Measurements from ENCODE around the gene MOSMO. TPM values are rescaled to one million over a fixed set of nuclear protein-coding genes. Genes with fewer than 3 reads are reported as not detected.
"Not testable (repeated sequence)": the region's sequence is repeated elsewhere in the genome, so short reads cannot be mapped to it uniquely, and the experiment has no call there.

The MOSMO gene
- polyA plus RNA-seq, 3 donors, result 4.7 to 10.0 (median 9.9) TPM

DNA sequence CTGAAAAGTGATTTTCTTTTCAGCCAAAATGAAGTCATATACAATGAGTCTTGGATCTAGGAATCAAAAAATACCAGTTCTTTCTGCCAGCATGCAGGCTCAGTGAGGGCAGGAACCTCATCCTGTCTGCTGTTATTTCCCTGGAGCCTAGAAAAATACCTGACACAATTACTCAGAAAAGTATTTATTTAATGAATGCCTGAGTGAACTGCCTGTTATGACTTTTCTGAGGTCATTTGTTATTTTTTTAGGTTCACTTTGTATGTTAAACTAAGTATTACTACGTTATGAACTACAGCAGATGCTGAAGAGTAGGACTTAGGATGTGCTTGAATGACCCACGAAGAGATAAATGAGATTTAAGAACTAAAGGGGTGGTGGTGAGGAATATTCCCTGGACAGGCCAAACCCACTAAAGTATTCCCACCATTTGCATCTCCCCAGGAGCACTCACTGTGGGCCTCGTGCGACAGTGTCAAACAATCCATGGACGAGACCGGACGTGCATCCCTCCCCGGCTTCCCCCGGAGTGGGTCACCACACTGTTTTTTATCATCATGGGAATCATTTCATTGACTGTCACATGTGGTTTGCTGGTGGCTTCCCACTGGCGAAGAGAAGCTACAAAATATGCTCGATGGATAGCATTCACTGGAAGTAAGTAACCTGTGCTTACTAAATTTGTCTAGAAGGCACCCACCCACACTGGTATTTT is 67.3 kb downstream of the MOSMO start:
- 91 to 94% (median 93%) methylated on average over 11 of the region's 11 CpGs for WGBS, 3 donors
- H3K27ac ChIP-seq (ENCODE audit: low read depth, low read length), result no peak overlapping the region

DNA sequence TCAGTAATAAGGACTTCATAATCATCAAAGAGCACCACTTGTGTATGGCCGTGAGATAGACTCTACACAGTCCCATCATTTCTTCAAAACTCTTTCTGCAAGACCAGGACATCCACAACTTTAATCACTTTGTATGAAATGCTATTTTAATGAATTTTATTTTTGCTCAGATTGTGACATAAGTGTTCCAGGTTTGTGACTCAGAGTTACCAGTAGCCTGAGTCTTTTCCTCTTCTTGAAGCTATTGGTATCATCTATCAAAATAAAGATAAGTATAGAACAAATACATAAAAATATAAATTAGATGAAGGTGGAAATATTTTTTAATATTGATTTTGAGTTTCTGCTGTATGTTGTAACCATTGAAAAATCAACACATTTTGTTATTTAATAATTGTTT is 67.9 kb downstream of the MOSMO start:
- WGBS, 3 donors, result 96 to 98% (median 97%) methylated on average over 1 of the region's 1 CpG
- H3K27ac ChIP-seq (ENCODE audit: low read depth, low read length), result no peak overlapping the region

DNA sequence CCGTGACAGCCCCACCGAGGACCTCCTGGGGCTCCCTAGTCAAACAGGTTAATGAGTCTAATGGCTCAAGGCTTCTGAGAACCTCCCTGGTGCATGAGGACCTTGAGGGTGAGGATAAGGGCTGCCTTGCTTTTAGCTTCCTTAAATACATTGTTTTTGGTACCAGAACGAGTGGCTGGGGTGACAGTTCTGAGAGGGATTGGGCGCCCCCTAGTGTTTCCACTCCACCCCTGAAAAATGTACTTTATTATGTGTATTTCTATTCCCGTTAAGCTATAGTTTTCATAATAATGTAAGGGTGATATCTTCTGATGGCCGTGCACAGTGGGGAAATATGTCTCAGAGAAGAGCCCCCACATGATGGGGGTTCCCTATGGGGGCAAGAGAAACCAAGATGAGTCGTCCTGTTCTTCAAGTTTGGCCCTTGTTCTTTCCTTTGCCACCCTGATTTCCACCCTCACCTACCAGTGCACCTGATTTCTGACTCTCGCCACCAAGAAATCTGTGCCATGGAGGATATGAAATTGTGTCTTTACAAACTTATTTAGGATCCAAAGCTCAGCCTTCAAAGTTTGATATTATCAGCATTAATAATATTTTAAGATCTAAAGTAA is 69.9 kb downstream of the MOSMO start:
- 41 to 44% (median 42%) methylated on average over 8 of the region's 8 CpGs for WGBS, 3 donors
- H3K27ac ChIP-seq (ENCODE audit: low read depth, low read length), result no peak overlapping the region

DNA sequence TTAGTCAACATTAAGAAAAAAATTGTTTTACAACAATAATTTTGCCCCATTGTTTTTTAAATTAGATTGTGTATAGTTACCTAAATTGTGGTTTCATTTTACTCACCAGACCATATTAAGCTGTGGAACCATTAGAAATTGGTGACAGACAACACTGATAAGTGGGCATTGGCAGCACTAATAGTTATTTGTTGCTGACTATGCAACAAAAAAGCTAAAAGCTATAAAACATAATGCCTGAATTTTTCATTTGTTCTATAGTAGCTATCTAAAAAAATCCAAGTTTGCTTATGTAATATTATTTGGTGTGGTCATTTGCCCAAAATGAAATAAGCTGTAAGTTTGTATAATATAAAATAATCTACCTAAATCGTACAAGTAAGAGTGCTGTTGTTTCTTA is 70.7 kb downstream of the MOSMO start:
- 88 to 91% (median 89%) methylated on average over 1 of the region's 1 CpG for WGBS, 3 donors
- H3K27ac ChIP-seq (ENCODE audit: low read depth, low read length), result no peak overlapping the region

DNA sequence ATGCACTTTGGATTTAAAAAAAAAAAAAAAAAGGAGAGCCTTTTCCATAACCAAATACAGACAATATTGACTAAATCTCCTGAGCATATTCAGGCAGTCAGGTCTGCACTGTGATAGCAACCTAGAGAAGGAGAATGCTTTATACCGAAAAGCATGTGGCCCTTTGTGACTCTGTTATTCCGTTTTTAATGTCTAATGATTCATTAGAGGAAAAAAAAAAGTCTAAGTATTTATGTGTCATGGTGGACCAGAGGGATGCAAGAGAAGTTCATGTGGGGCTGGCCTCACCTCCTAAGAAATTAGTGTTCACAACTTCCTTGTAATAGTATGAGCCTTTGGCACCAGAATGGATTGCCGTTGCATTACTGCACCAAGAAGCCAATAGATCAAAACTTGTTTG is 73.1 kb downstream of the MOSMO start:
- no peak overlapping the region for H3K27ac ChIP-seq (ENCODE audit: low read depth, low read length)
- 89 to 91% (median 89%) methylated on average over 3 of the region's 3 CpGs for WGBS, 3 donors

DNA sequence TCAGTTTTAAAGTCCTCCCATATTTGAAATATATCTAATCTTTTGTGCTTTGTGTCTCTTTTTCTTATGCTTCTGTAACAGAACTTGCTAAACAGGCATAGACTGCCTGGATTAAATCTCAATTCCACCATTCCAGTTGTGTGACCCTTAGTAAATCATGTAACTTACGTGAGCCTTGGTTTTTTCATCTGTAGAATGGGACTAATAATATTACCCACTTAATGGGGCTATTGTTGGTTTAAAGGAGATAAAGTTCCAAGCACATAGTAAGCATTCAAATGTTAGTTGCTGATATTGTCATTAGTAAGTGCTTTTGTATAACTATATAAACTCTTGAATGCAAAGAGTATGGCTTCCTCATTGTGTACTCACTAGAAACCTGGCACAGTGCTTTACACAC is 78.5 kb downstream of the MOSMO start:
- 97 to 100% (median 100%) methylated on average over 1 of the region's 1 CpG for WGBS, 3 donors
- H3K27ac ChIP-seq (ENCODE audit: low read depth, low read length), result no peak overlapping the region

DNA sequence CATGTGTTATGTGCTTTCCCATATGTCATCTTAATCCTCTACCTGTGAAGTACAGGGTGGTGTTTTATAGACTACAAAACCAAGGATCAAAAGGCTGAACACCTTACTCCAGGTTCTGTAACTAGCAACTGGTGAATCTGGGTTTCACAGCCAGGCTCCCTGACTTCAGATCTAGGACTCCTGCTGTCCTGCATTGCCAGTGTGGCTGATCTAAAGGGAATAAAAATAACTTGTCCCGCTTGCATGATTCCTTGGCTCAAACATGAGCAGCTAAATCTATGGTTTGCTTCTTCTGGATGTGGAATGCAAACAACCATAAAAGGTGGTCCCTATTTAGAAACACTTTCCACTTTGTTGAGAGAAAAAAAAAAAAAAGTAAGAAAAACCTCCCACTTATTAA is 80.7 kb downstream of the MOSMO start:
- H3K27ac ChIP-seq (ENCODE audit: low read depth, low read length), result no peak overlapping the region
- WGBS, 3 donors, result 94 to 97% (median 95%) methylated on average over 1 of the region's 1 CpG

DNA sequence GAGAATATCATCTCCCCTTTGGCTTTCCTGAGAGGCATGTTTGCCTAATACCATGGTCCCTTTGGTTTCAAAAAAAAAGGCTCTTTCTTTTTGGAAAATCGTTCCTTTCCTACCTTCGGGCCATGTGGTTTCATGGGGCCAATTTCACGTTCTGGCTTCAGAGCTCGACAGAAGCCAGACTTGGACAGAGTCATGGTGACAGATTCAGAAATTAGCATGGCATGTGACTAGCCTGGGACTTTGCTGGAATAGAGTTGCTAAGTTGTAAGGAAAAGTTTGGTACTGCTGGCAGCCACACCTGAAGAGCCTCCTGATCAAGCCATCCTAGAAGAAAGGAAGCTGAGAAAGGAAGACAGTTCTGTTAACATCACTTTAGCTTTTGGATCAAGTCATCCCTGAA is 82.0 kb downstream of the MOSMO start:
- 83 to 89% (median 87%) methylated on average over 4 of the region's 4 CpGs for WGBS, 3 donors
- no peak overlapping the region for H3K27ac ChIP-seq (ENCODE audit: low read depth, low read length)

DNA sequence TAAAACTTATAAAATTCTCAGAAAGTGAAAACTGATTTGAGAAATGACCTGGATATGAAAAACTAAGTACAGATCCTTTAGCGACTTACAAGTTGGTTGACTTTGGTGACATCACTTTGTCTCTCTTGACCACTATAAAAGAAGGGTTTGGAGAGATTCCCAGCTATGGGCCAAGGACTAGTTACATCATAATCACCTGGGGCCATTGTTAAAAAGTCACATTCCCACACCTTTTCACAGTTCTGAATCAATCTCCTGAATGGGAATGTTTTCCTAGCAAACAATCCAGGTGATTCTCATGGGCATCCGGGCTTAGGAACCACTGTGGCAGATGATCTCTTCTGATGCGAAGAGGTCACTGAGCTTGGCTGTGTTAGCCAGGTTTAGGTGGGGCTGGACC is 83.8 kb downstream of the MOSMO start:
- H3K27ac ChIP-seq (ENCODE audit: low read depth, low read length), result no peak overlapping the region
- 46 to 94% (median 91%) methylated on average over 3 of the region's 3 CpGs for WGBS, 3 donors

DNA sequence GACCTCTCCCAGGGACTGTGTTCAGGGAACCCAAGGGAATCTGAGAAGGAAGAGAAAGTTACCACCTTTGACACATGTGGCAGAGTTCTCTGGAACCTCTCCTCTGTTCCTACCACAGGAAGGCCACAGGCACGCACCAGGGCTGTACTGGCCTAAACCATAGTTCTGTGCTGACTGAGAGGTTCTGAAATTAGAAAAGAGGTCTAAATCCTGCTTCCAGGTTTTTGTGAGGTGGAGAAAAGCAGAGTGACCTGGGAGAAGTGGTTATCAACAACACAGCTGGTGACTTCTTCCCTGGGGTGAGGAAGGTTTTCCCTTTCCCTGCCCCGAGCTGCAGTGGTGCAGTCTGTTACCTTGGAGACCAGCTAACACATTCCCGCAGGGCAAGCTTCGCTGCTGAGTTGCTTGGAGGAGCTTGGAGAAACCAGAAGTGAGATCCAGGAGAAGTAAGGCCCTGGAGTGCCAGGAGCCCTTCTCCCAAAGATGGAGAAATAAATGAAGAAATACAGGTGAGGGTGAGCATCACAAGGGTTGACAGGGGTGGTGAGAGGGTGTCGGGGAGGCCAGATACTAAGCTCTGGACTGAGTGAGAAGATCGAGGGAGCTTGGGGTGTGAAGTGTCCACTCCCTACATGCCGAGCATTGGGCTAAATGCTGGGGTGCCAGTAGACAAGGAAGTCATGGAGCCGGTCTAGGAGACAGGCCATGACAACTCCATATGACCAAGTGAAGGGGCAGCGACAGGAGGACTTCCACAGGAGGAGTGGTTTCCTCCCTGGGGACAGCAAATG is 84.4 kb downstream of the MOSMO start, which contains the start of gene VWA3A:
Gene VWA3A, plus strand, starts transcription at position 399 of the 791 bp plus-strand sequence. Its CDS starts 97 bp downstream, at position 496.
- 39 to 58% (median 46%) methylated on average over 9 of the region's 9 CpGs for WGBS, 3 donors
- no peak within 1 kb of the TSS for H3K27ac ChIP-seq (ENCODE audit: low read depth, low read length)

DNA sequence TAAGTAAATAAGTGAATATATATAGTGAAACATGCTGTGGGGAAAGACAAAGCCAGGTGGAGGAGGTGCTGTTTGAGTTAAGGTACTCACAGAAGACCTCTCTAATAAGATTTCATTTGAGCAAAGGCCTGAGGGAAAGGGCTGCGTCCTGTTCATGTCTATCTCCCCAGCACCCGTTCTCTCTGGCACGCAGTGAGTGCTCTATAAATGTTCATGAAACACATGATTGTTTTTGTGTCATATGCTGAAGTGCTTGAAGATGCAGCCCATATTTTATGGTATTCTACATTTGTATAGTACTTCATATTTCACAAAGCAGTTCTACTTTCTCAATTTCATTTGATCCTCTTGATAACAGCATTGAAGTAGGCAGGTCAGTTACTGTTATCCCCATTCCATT is 85.4 kb downstream of the MOSMO start:
- H3K27ac ChIP-seq (ENCODE audit: low read depth, low read length), result no peak overlapping the region
- 78 to 87% (median 84%) methylated on average over 3 of the region's 3 CpGs for WGBS, 3 donors

DNA sequence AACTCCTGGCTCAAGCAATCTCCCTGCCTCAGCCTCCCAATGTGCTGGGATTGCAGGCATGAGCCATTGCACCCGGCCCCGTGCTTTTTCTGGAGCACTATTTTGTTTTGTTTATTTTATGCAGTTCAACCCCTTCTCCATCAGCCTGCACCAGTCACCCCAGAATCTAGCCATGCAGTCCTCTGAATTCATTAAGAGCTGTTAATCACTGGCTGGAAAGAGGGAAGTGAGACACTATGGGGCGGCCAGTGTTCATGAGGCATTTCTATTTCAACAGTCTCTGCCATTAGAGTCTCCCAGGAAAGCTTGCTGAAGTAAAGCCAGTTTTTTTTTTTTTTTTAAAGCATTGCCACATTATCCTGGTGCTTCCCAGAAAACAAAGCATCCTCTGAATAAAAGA is 86.1 kb downstream of the MOSMO start:
- WGBS, 3 donors, result 63 to 79% (median 67%) methylated on average over 3 of the region's 3 CpGs
- no peak overlapping the region for H3K27ac ChIP-seq (ENCODE audit: low read depth, low read length)

DNA sequence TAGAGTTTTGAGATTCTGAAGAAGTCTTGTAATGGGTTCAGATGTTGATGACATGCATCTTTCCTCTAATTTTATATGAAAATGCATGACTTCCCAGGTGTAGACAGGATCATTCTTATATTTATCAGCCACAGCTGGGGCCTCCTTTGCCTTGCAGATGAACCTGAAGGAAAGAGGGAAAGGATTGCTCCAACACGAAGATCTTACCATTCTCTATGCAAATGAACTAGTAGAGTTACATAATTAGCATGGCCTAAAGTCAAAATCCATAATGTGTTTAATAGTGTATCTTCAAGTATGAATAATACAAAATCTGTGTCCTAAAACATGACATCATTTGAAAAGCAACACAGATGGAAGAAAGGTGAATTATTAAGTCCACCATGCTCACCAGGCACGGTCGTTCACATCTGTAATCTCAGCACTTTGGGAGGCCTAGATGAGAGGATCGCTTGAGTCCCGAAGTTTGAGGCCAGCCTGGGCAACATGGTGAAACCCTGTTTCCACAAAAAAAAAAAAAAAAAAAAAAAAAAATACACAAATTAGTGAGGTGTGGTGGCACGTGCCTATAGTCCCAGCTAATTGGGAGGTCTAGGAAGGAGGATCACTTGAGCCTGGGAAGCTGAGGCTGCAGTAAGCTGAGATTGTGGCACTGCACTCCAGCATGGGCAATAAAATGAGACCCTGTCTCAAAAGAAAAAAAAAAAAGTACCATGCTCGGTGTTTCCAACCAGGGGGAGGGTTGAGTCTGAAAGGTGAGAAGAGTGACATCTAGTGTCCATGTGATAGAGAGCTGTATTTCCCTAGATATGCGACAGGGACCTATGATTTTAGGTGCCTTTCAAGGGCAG is 90.7 kb downstream of the MOSMO start:
- H3K27ac ChIP-seq (ENCODE audit: low read depth, low read length), result no peak overlapping the region
- 54 to 57% (median 56%) methylated on average over 8 of the region's 8 CpGs for WGBS, 3 donors

DNA sequence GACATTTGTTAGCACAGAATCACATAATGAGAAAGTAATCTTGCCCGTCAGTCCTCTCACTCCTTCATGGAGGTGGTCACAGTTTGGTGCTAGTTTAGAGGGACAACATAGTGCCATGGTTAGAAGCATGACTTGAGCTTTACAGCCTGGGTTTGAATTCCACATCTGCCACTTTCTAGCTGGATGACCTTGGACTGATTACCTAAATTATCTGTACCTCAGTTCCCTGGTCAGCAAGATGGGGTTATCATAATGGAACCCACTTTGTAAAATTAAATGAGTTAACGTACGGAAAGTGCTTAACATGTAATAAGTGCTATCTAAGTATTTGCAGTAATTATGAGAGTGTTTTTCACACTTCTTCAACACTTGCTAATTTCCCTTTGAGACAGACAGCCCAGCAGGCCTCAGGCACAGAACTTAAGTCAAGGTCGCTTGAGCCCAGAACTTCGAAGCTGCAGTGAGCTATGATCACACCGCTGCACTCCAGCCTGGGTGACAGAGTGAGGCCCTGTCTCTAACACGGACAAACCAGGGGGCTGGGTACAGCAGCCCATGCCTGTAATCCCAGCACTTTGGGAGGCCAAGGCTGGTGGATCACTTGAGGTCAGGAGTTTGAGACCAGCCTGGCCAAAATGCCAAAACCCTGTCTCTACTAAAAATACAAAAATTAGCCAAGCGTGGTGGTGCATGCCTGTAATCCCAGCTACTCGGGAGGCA is 91.5 kb downstream of the MOSMO start:
- no peak overlapping the region for H3K27ac ChIP-seq (ENCODE audit: low read depth, low read length)
- WGBS, 3 donors, result 80 to 87% (median 84%) methylated on average over 9 of the region's 9 CpGs

DNA sequence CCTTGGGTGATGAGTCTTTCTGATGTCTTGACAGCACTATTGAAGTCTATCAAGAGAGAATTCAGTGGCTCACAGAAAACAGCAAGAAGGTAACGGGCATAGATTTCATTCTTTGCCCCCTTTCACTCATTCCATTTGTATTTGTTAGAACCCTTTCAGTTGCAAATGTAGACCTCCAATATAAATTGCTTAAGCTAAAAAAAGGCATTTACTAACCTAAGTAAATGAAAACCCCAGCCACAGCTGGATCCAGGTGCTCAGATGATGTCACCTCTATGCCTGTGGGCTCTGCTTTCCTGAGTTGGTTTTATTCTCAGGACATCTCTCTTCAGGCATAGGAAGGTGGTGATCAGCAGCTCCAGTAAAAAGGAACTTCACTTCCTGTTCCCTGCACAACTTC is 95.5 kb downstream of the MOSMO start:
- 85 to 100% (median 93%) methylated on average over 1 of the region's 1 CpG for WGBS, 3 donors
- H3K27ac ChIP-seq (ENCODE audit: low read depth, low read length), result no peak overlapping the region

DNA sequence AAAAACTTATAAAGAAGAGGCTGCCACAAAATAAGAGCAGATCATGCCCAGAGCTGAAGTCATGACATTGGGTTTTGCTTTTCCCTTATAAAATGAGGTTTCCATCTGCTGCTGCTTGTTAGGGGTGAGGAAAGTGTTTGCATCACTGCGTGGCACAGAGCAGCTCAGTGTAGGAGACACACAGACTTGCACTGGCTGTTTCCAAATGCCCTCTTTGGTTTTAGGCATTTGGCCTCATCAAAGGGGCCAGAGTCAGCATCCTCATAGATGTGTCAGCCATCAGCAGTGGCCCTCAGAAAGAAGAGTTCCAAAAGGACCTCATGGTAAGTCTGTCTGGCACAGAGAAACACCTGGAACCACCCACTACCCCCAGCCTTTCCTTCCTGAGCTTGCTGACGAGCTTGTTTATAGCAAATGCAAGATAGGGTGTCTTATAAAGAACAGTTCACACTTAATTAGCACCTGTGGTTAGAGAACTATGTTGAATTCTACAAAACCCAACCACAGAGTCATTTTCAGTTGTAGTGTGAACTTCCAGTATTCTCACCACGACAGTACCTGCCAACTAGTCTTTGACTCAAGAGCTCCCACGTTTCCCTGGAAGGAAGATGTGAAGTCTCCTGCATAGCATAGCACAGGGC is 101.5 kb downstream of the MOSMO start:
- H3K27ac ChIP-seq (ENCODE audit: low read depth, low read length), result no peak overlapping the region
- 46 to 50% (median 47%) methylated on average over 4 of the region's 4 CpGs for WGBS, 3 donors

DNA sequence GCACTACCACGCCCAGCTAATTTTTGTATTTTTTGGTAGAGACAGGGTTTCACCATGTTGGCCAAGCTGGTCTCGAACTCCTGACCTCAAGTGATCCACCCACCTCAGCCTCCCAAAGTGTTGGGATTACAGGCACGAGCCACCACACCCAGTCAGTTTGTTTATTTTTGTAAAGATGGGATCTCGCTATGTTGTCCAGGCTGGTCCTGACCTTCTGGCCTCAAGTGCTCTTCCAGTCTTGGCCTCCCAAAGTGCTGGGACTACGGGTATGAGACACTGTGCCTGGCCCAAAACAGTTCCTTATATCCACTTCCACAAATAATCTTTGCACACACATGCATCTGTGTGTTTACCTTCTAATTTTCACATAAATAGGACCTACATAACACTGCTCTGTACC is 103.7 kb downstream of the MOSMO start:
- not testable (repeated sequence) for H3K27ac ChIP-seq (ENCODE audit: low read depth, low read length)
- 75 to 83% (median 79%) methylated on average over 5 of the region's 5 CpGs for WGBS, 3 donors

Data from adipose tissue (tissue), 3 donors.